ENCODE data around the gene PAF1. TPM values are rescaled to one million over a fixed set of nuclear protein-coding genes. Genes with fewer than 3 reads are reported as not detected.

PAF1 gene
- total and polyA plus RNA-seq, 2 of the 13 experiments (the other 11 are each of a cell fraction or from before 2014, with no cell fraction given): 30.2 to 31.1 TPM

- no peak for TF ChIP-seq MAZ (IDR thresholded peaks at IDR 0.05; ENCODE audit: borderline replicate concordance, low read depth, low read length)
- TF ChIP-seq MAZ (CRISPR knock-in tag; IDR thresholded peaks at IDR 0.05; ENCODE audit: low read depth): peak; percentile 8; the same call in 1 of the 2 replicates
- TF ChIP-seq THAP9 (CRISPR knock-in tag; IDR thresholded peaks at IDR 0.05; ENCODE audit: borderline replicate concordance): no peak
- TF ChIP-seq KLF11 (CRISPR knock-in tag; IDR thresholded peaks at IDR 0.05): no peak
- no peak for TF ChIP-seq CC2D1A (CRISPR knock-in tag; IDR thresholded peaks at IDR 0.05)
- TF ChIP-seq HMG20B (CRISPR knock-in tag; conservative IDR thresholded peaks at IDR 0.05): no peak
- TF ChIP-seq HNRNPUL1 (IDR thresholded peaks at IDR 0.05; ENCODE audit: low read depth, low read length): no peak
- no peak for TF ChIP-seq ZNF564 (CRISPR knock-in tag; IDR thresholded peaks at IDR 0.05)
- no peak for TF ChIP-seq EEA1 (CRISPR knock-in tag; IDR thresholded peaks at IDR 0.05; ENCODE audit: borderline replicate concordance)
- no peak for TF ChIP-seq HOXA9 (CRISPR knock-in tag; IDR thresholded peaks at IDR 0.05; ENCODE audit: borderline replicate concordance)
- peak; percentile 43; the same call in 1 of the 2 replicates for TF ChIP-seq ZNF777 (CRISPR knock-in tag; IDR thresholded peaks at IDR 0.05)
- TF ChIP-seq ZMYM2 (CRISPR knock-in tag; IDR thresholded peaks at IDR 0.05): no peak
- TF ChIP-seq MXD1 (CRISPR knock-in tag; IDR thresholded peaks at IDR 0.05): no peak
- TF ChIP-seq TAF1 (CRISPR knock-in tag; IDR thresholded peaks at IDR 0.05): 0 out of 2 replicates have a peak, but pooled peaks have one; percentile 23
- no peak for TF ChIP-seq ZMYM4 (CRISPR knock-in tag; IDR thresholded peaks at IDR 0.05)
- no peak for TF ChIP-seq ETS1 (CRISPR knock-in tag; IDR thresholded peaks at IDR 0.05)
- 0 out of 2 replicates have a peak, but pooled peaks have one; percentile 41 for TF ChIP-seq ZNF563 (CRISPR knock-in tag; IDR thresholded peaks at IDR 0.05)
- TF ChIP-seq ZNF367 (CRISPR knock-in tag; IDR thresholded peaks at IDR 0.05; ENCODE audit: borderline replicate concordance): no peak
- no peak for TF ChIP-seq ZNF841 (CRISPR knock-in tag; IDR thresholded peaks at IDR 0.05; ENCODE audit: borderline replicate concordance)
- TF ChIP-seq ZNF235 (CRISPR knock-in tag; IDR thresholded peaks at IDR 0.05; ENCODE audit: borderline replicate concordance): no peak; the same call in 1 of the 2 replicates
- TF ChIP-seq NR1H2 (CRISPR knock-in tag; IDR thresholded peaks at IDR 0.05; ENCODE audit: borderline replicate concordance, low read depth): no peak
- peak; percentile 62; the same call in 1 of the 2 replicates for TF ChIP-seq SRF (IDR thresholded peaks at IDR 0.05; ENCODE audit: low read depth, low read length)
- TF ChIP-seq E2F2 (CRISPR knock-in tag; IDR thresholded peaks at IDR 0.05; ENCODE audit: borderline replicate concordance): no peak
- peak; percentile 88 for TF ChIP-seq AGO2 (optimal IDR thresholded peaks at IDR 0.05; ENCODE audit: low read depth, low read length)
- no peak for TF ChIP-seq IKZF1 (IDR thresholded peaks at IDR 0.05)
Observed at GRCh38 chr19:39410017-39410830, 19.3 kb upstream of the PAF1 start (continued).

Measured in HepG2 (cell line).